Measurements from ENCODE around the gene ZNF71.

The ZNF71 gene

GRCh38 chr19:56572589-56572988 lies 22.5 kb upstream of the ZNF71 start:
- DNase-seq (ENCODE audit: insufficient read length, low spot score) (no peak), FAIRE-seq (no peak)
- TF ChIP-seq, protein P1, sequence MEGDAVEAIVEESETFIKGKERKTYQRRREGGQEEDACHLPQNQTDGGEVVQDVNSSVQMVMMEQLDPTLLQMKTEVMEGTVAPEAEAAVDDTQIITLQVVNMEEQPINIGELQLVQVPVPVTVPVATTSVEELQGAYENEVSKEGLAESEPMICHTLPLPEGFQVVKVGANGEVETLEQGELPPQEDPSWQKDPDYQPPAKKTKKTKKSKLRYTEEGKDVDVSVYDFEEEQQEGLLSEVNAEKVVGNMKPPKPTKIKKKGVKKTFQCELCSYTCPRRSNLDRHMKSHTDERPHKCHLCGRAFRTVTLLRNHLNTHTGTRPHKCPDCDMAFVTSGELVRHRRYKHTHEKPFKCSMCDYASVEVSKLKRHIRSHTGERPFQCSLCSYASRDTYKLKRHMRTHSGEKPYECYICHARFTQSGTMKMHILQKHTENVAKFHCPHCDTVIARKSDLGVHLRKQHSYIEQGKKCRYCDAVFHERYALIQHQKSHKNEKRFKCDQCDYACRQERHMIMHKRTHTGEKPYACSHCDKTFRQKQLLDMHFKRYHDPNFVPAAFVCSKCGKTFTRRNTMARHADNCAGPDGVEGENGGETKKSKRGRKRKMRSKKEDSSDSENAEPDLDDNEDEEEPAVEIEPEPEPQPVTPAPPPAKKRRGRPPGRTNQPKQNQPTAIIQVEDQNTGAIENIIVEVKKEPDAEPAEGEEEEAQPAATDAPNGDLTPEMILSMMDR (IDR thresholded peaks at IDR 0.05; ENCODE audit: insufficient read depth, missing control alignments) = no peak

DNA sequence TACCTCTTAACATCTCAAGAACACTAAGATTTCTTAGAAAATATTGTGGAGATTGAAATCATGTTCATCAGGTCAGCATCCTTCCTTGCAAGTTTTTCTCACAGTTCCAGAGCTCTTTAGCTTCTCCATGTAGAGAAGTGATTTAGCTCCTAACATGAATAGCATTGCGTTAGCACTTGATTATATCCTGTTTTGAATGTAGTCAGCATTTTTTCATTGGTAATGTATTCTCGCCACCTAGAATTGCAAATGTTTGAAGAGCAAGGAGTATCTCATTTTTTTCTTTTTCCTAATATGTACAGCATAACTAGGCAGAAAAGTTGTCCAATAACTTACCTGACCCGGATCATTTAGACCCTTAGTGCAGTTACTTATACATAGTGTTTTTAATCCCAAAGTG lies 21.2 kb upstream of the ZNF71 start:
- FAIRE-seq (no peak), DNase-seq (ENCODE audit: insufficient read length, low spot score) (no peak)
- TF ChIP-seq, protein P1 (IDR thresholded peaks at IDR 0.05; ENCODE audit: insufficient read depth, missing control alignments) = no peak

DNA sequence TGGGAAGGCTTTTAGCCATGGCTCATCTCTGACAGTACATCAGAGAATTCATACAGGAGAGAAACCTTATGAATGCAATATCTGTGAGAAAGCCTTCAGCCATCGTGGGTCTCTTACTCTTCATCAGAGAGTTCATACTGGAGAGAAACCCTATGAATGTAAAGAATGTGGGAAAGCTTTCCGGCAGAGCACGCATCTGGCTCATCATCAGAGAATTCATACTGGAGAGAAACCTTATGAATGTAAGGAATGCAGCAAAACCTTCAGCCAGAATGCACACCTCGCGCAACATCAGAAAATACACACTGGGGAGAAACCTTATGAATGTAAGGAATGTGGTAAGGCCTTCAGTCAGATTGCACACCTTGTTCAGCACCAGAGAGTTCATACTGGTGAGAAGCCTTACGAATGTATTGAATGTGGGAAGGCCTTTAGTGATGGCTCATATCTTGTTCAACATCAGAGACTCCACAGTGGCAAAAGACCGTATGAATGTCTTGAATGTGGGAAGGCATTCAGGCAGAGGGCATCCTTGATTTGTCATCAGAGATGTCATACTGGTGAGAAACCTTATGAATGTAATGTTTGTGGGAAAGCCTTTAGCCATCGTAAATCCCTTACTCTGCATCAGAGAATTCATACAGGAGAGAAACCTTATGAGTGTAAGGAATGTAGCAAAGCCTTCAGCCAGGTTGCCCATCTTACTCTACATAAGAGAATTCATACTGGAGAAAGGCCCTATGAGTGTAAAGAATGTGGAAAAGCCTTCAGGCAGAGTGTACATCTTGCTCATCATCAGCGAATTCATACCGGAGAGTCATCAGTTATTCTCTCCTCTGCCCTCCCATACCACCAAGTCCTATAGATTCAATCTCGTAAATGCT lies 17.1 kb upstream of the ZNF71 start:
- no peak for DNase-seq (ENCODE audit: insufficient read length, low spot score)
- TF ChIP-seq, protein P1 (IDR thresholded peaks at IDR 0.05; ENCODE audit: insufficient read depth, missing control alignments) = no peak
- FAIRE-seq = no peak

- DNase-seq (ENCODE audit: insufficient read length, low spot score) (no peak), FAIRE-seq (no peak)
- TF ChIP-seq, protein P1 (IDR thresholded peaks at IDR 0.05; ENCODE audit: insufficient read depth, missing control alignments) = no peak
Observed at GRCh38 chr19:56594446-56594782, 688 bp upstream of the ZNF71 start.

- FAIRE-seq (no peak), DNase-seq (ENCODE audit: insufficient read length, low spot score) (no peak)
- TF ChIP-seq, protein P1 (IDR thresholded peaks at IDR 0.05; ENCODE audit: insufficient read depth, missing control alignments) = no peak
Observed at GRCh38 chr19:56595548-56595899, 422 bp downstream of the ZNF71 start.

DNA sequence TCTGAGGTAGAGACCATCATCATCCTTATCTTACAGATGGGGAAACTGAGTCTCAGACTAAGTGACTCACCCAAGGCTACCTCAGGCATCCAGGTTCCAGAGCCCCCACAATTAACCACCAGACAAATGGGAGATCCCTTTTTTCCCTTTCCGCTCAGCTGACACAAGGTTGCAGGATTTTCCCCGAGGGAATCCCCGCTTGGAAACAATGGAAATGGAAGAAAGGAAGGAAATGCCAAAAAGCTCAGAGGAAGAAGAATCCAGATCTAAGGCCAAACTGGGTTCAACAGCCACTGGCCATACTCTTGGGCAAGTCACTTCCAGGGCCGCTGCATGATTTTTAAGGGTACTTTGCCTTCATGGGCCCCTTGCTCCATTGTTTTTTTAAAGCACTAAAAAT lies 1.6 kb downstream of the ZNF71 start:
- TF ChIP-seq, protein P1 (IDR thresholded peaks at IDR 0.05; ENCODE audit: insufficient read depth, missing control alignments) = no peak
- FAIRE-seq = no peak

DNA sequence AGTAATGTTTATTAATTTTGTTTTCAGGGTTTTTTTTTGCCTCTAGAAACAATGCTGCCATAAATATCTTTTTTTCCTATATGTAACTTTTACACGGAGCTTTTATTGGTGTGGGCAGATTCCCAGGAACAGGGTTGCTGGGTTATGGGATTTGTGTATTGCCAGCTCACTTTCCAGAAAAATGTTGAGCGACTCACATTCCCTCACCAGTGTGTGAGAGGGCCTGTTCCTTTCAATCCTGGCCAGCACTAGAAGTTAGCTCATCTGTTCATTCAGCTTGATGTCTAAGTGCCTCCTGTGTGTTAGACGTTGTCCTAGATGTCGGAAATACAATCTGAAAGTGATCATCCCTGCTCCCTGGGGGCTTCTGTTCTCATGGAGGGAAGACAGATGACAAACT lies 2.6 kb downstream of the ZNF71 start:
- TF ChIP-seq, protein P1 (IDR thresholded peaks at IDR 0.05; ENCODE audit: insufficient read depth, missing control alignments) = no peak
- DNase-seq (ENCODE audit: insufficient read length, low spot score) = no peak
- FAIRE-seq = no peak

More for the DNA sequence above, 1.6 kb downstream of the ZNF71 start:
- DNase-seq (ENCODE audit: insufficient read length, low spot score) = no peak
